HG02642 (cell line): ENCODE results near the gene RTN4IP1.
"Not testable (repeated sequence)": the region's sequence is repeated elsewhere in the genome, so short reads cannot be mapped to it uniquely, and the experiment has no call there.

ENCODE experiments used
- ATAC-seq: cut with Tn5 transposase; IDR thresholded peaks from one replicate; pipeline ENCODE4 v1.9.1; 2021; ENCODE audit warnings: mild to moderate bottlenecking; ENCODE audit not compliant: unreplicated experiment, poor library complexity

The RTN4IP1 gene

GRCh38 chr6:106549521-106549920 is 79.8 kb downstream of the RTN4IP1 start:
- ATAC-seq, result no peak

GRCh38 chr6:106548926-106549455 is 80.3 kb downstream of the RTN4IP1 start:
- ATAC-seq, result not testable (repeated sequence)

- ATAC-seq, result no peak
Observed at GRCh38 chr6:106547601-106548453, 81.5 kb downstream of the RTN4IP1 start.

GRCh38 chr6:106546691-106547414 is 82.4 kb downstream of the RTN4IP1 start:
- ATAC-seq, result no peak

- no peak for ATAC-seq
Observed at GRCh38 chr6:106546261-106546690, 83.0 kb downstream of the RTN4IP1 start.

GRCh38 chr6:106540907-106541306 is 88.4 kb downstream of the RTN4IP1 start:
- ATAC-seq, result no peak

- ATAC-seq, result no peak
Observed at GRCh38 chr6:106540432-106540831, 88.9 kb downstream of the RTN4IP1 start.

- no peak for ATAC-seq
Observed at GRCh38 chr6:106539936-106540335, 89.4 kb downstream of the RTN4IP1 start.

GRCh38 chr6:106538145-106538544 is 91.2 kb downstream of the RTN4IP1 start:
- no peak for ATAC-seq

- no peak for ATAC-seq
Observed at GRCh38 chr6:106537662-106538061, 91.6 kb downstream of the RTN4IP1 start.

GRCh38 chr6:106536851-106537250 is 92.4 kb downstream of the RTN4IP1 start:
- ATAC-seq, result no peak

- no peak for ATAC-seq
Observed at GRCh38 chr6:106536357-106536756, 92.9 kb downstream of the RTN4IP1 start.

- ATAC-seq, result no peak
Observed at GRCh38 chr6:106535012-106535411, 94.3 kb downstream of the RTN4IP1 start.

- ATAC-seq, result no peak
Observed at GRCh38 chr6:106534564-106534982, 94.7 kb downstream of the RTN4IP1 start.

- no peak for ATAC-seq
Observed at GRCh38 chr6:106534004-106534403, 95.3 kb downstream of the RTN4IP1 start.

- ATAC-seq, result no peak
Observed at GRCh38 chr6:106533054-106533453, 96.2 kb downstream of the RTN4IP1 start.

GRCh38 chr6:106530502-106530901 is 98.8 kb downstream of the RTN4IP1 start:
- ATAC-seq, result no peak

GRCh38 chr6:106530026-106530425 is 99.3 kb downstream of the RTN4IP1 start:
- ATAC-seq, result no peak

GRCh38 chr6:106529438-106529837 is 99.9 kb downstream of the RTN4IP1 start:
- ATAC-seq, result no peak

- no peak for ATAC-seq
Observed at GRCh38 chr6:106528521-106528920, 100.8 kb downstream of the RTN4IP1 start.

GRCh38 chr6:106527979-106528378 is 101.3 kb downstream of the RTN4IP1 start:
- ATAC-seq, result no peak
